ENCODE data around the gene ELMO1.

DNA sequence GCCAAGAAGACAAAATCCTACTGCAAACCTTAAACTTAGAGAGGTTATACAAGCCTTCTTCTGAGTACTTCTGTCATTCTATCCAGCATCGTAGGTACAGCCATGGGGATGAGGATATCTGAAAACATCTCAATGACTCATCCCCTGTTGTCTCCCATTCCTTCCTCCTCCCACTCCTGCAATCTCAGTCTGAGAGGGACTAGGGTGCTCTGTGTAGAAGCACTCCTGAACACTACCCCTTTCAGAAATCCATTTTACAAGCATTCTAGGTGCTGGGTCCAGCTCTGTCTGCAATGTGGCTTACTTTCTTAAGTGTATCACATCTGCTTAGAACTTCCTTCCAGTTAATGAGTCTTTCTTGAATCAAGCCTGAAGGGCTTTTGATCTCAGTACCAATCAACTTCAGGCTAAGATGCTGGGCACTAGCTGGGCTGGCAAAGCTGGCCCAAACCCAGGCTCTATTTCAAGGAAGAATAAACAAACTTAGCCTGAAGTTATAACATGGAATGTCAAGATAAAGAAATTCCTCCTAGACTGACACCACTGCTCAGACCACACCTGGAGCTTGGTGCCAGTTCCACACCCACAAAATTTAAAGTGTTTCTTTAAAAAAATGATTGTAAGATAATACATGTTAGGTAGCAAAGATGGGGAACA lies 454.1 kb downstream of the ELMO1 start:
- TF ChIP-seq, protein P1, sequence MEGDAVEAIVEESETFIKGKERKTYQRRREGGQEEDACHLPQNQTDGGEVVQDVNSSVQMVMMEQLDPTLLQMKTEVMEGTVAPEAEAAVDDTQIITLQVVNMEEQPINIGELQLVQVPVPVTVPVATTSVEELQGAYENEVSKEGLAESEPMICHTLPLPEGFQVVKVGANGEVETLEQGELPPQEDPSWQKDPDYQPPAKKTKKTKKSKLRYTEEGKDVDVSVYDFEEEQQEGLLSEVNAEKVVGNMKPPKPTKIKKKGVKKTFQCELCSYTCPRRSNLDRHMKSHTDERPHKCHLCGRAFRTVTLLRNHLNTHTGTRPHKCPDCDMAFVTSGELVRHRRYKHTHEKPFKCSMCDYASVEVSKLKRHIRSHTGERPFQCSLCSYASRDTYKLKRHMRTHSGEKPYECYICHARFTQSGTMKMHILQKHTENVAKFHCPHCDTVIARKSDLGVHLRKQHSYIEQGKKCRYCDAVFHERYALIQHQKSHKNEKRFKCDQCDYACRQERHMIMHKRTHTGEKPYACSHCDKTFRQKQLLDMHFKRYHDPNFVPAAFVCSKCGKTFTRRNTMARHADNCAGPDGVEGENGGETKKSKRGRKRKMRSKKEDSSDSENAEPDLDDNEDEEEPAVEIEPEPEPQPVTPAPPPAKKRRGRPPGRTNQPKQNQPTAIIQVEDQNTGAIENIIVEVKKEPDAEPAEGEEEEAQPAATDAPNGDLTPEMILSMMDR (conservative IDR thresholded peaks at IDR 0.05; ENCODE audit: low read depth, low read length): no peak
- no peak for TF ChIP-seq EZH2 (IDR thresholded peaks at IDR 0.05; ENCODE audit: borderline replicate concordance, low read depth, low read length, poor library complexity, severe bottlenecking)

All from A673 (cell line).